ENCODE results near the gene KIAA0232. TPM values are rescaled to one million over a fixed set of nuclear protein-coding genes. Genes with fewer than 3 reads are reported as not detected.

Gene KIAA0232
- total RNA-seq, 4 donors from 2014 or later = 39.1 to 66.4 (median 60.4) TPM

DNA sequence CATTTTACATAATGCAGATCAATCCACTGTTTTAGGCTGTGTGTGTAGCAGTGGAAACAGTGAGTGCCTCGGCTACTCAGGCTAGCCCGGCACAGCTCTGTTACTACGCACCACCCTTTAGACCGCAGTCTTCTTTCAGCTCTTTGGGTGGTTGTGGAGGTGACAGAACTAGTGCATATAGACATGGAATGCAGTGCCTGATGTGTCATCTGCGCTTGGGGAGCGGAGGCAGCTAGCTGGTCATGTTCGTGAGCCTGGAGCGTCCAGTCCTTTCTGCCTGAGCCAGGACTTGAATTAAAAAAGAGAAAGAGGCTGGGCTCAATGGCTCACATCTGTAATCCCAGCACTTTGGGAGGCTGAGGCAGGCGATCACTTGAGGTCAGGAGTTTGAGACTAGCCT lies 131.9 kb downstream of the KIAA0232 start:
- ATAC-seq (no peak), DNase-seq (no peak)
- Histone ChIP-seq H3K27ac (peak overlapping the region in 3 of 4 donors; percentile 4 to 23 (median 9)), H3K36me3 (no peaks in the 10 kb centered on the region), H3K27me3 (no peaks in the 10 kb centered on the region), H3K9me3 (no peaks in the 10 kb centered on the region), H3K4me3 (no peak overlapping the region), H3K4me1 (peaks cover 50 to 62% of the 10 kb centered on the region in 2 donors)
- TF ChIP-seq POLR2A (IDR thresholded peaks at IDR 0.05) = no peak
- TF ChIP-seq, protein P1, sequence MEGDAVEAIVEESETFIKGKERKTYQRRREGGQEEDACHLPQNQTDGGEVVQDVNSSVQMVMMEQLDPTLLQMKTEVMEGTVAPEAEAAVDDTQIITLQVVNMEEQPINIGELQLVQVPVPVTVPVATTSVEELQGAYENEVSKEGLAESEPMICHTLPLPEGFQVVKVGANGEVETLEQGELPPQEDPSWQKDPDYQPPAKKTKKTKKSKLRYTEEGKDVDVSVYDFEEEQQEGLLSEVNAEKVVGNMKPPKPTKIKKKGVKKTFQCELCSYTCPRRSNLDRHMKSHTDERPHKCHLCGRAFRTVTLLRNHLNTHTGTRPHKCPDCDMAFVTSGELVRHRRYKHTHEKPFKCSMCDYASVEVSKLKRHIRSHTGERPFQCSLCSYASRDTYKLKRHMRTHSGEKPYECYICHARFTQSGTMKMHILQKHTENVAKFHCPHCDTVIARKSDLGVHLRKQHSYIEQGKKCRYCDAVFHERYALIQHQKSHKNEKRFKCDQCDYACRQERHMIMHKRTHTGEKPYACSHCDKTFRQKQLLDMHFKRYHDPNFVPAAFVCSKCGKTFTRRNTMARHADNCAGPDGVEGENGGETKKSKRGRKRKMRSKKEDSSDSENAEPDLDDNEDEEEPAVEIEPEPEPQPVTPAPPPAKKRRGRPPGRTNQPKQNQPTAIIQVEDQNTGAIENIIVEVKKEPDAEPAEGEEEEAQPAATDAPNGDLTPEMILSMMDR (IDR thresholded peaks at IDR 0.05 in 4 of 5, conservative IDR thresholded peaks at IDR 0.05 in 1 of 5) = no peak
- in situ Hi-C loops (cut with MboI; ENCODE audit: low sequenced_read_pairs in 4 of 4) = loop anchor here in 2 of 4 donors (10.0 to 25.0 kb wide), 2 partner anchors 70 to 148 kb away; partner anchors contain the start of gene GRPEL1 (in 1 of the 2)
- intact Hi-C loops (cut with DNase I; ENCODE audit: low total_unique reads) = loop anchor here (5.0 kb wide), 1 partner anchor 53 kb away; no protein-coding TSS in a partner anchor

DNA sequence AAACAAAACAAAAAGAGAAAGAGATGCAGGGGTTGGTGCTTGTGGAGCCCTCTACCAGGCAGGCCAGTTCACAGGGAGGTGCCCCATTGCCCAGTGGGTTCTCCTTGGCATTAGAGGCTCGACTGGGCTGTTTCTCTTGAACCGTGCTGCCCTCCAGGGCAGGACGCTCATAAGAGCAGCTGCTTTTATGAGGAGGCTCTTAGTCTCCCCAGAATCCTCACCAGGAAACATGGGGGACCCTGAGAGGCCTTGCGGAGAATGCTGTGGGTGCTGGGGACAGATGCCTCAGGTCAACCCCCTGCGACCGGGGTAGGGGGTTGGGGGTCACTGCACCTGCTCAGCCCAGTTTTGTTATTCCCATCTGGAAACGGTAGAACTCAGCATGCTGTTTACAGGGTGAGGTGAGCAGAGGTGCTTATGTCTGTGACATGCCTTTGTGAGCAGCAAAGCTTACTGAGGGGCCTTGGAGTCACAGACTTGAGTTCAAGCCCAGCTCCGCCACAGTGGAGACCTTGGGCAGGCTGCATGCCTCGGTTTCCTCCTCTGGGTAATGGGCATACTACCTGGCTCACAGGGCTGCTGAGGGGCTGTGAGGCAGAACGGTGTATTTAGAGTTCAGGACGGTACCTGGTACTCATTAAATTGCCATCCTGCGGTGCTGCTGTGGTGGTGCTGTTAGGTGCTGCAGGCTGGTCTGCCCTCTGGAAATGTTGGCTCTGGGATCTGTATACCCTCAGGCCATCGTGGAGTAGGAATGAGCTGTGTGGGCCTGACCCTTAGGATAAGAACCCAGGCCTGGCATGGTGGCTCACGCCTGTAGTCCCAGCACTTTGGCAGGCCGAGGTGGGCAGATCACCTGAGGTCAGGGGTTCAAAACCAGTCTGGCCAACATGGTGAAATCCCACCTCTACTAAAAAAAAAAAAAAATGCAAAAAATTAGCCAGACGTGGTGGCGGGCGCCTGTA lies 132.8 kb downstream of the KIAA0232 start:
- Histone ChIP-seq H3K9me3 (no peaks in the 10 kb centered on the region), H3K4me1 (peaks cover 48 to 62% of the 10 kb centered on the region in 2 donors), H3K4me3 (no peak overlapping the region), H3K27me3 (no peaks in the 10 kb centered on the region), H3K36me3 (no peaks in the 10 kb centered on the region), H3K27ac (peak overlapping the region; percentile 57 to 80 (median 73))
- in situ Hi-C loops (cut with MboI; ENCODE audit: low sequenced_read_pairs in 4 of 4) (loop anchor here in 2 of 4 donors (10.0 to 25.0 kb wide), 2 partner anchors 69 to 147 kb away; partner anchors contain the start of gene GRPEL1 (in 1 of the 2)), intact Hi-C loops (cut with DNase I; ENCODE audit: low total_unique reads) (no loop called here)
- TF ChIP-seq, protein P1 (IDR thresholded peaks at IDR 0.05 in 4 of 5, conservative IDR thresholded peaks at IDR 0.05 in 1 of 5) = no peak
- no peak for TF ChIP-seq POLR2A (IDR thresholded peaks at IDR 0.05)
- DNase-seq = no peak
- ATAC-seq = no peak

DNA sequence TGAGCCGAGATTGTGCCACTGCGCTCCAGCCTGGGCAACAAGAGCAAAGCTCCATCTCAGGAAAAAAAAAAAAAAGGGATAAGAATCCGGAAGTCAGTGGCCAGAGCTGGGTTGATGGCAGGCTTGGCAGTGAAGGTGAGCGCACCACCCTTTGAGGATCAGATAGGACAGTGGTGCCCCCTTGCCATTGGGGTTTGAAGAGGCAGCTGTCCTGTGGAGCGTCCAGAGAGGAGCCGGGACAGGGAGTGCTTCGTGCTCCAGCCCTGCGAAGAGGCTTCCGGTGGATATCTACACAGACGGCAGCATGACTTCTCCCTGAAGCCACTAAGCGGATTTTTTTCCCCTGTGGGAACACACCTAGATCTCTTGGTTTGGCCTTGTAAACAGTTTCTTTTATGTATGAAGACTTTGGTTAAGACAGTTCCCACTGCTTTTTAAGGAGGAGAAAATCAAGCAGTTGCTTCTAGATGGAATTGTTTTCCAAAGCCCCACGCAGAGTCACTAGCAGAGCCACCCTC lies 133.6 kb downstream of the KIAA0232 start:
- no peaks in the 10 kb centered on the region for H3K36me3 ChIP-seq
- H3K27ac ChIP-seq = peak overlapping the region; percentile 57 to 80 (median 73)
- H3K27me3 ChIP-seq = no peaks in the 10 kb centered on the region
- in situ Hi-C loops (cut with MboI; ENCODE audit: low sequenced_read_pairs in 4 of 4) (loop anchor here in 2 of 4 donors (10.0 to 25.0 kb wide), 2 partner anchors 69 to 146 kb away; partner anchors contain the start of gene GRPEL1 (in 1 of the 2)), intact Hi-C loops (cut with DNase I; ENCODE audit: low total_unique reads) (no loop called here)
- H3K9me3 ChIP-seq = no peaks in the 10 kb centered on the region
- DNase-seq (no peak), ATAC-seq (no peak)
- no peak overlapping the region for H3K4me3 ChIP-seq
- peaks cover 40 to 54% of the 10 kb centered on the region in 2 donors for H3K4me1 ChIP-seq
- no peak for TF ChIP-seq POLR2A (IDR thresholded peaks at IDR 0.05)
- TF ChIP-seq, protein P1 (IDR thresholded peaks at IDR 0.05 in 4 of 5, conservative IDR thresholded peaks at IDR 0.05 in 1 of 5) = no peak

DNA sequence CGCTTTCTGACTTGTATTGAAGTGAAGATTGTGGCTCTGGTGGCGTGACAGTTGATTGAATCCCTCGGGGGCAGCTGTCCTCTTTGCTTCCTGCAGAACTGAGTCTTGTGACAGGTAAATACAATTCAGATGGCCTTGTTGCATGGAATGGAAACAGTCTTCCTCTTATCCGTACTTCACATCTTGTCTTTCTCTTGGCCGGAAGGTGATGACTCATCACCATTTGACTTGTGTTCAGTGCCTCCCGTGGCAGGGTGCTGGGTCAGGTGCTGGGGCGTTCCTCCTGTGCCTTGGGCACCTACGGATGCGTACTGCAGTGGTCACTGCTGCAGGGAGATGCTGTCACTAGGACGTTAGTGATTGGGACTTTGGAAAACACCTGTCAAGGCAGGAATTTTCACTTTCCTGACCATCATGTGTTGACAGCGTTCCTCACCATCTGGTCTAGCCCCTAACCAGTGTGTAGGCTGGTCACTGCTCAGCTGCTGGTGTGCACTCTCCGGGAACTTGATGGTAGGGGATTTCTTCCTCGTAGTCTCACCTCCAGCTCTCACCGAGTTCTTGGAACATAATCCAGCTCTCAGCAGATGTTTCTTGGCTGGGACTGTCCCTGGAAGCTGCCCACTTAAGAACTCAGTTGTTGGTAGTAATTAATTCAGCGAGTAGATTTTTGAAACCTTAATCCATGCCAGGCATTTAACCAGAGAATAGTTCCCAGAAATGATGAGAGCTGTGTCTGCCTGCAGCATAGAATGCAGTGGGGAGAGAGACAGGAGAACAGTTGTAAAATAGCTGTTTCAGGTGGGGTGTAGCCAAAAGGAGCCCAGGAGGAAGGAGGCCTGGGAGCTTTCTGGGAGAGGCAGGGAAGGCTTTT lies 134.3 kb downstream of the KIAA0232 start:
- TF ChIP-seq POLR2A (IDR thresholded peaks at IDR 0.05) = peak in 1 of 2 donors; percentile 47
- TF ChIP-seq, protein P1 (IDR thresholded peaks at IDR 0.05 in 4 of 5, conservative IDR thresholded peaks at IDR 0.05 in 1 of 5) = peak in 1 of 5 experiments; percentile 12
- in situ Hi-C loops (cut with MboI; ENCODE audit: low sequenced_read_pairs in 4 of 4) (loop anchor here in 2 of 4 donors (10.0 to 25.0 kb wide), 2 partner anchors 68 to 145 kb away; partner anchors contain the start of gene GRPEL1 (in 1 of the 2)), intact Hi-C loops (cut with DNase I; ENCODE audit: low total_unique reads) (no loop called here)
- no peaks in the 10 kb centered on the region for H3K9me3 ChIP-seq
- no peaks in the 10 kb centered on the region for H3K36me3 ChIP-seq
- peak; percentile 60 to 80 for ATAC-seq
- H3K4me3 ChIP-seq = no peak overlapping the region
- DNase-seq = peak; percentile 68 to 80
- H3K4me1 ChIP-seq = peaks cover 33 to 47% of the 10 kb centered on the region in 2 donors
- H3K27me3 ChIP-seq = no peaks in the 10 kb centered on the region
- peak overlapping the region; percentile 57 to 80 (median 73) for H3K27ac ChIP-seq
